HepG2 (cell line): Measurements from ENCODE around the gene STX5. TPM values are rescaled to one million over a fixed set of nuclear protein-coding genes. Genes with fewer than 3 reads are reported as not detected.

ENCODE experiments used
- AGO1 ChIP-seq: fragments of 200-400 bp; formaldehyde crosslinking; IDR thresholded peaks from 2 replicates; pipeline ENCODE4 v1.6.1; 2017; ENCODE audit warnings: mild to moderate bottlenecking, low read depth, low read length, moderate library complexity; ENCODE audit not compliant: poor library complexity, severe bottlenecking
- AGO2 ChIP-seq: fragments of 200-400 bp; formaldehyde crosslinking; optimal IDR thresholded peaks from 2 replicates; pipeline ENCODE3; 2017; ENCODE audit warnings: mild to moderate bottlenecking, low read depth, low read length, moderate library complexity
- FOSL1 ChIP-seq: sonication (generic); formaldehyde crosslinking; IDR thresholded peaks from 2 replicates; pipeline ENCODE4 v1.9.0; 2021; ENCODE audit warnings: missing genetic modification reagents, borderline replicate concordance
- FOXP1 ChIP-seq, 2 experiments: fragments of 450-650 bp in 1 of 2; IDR thresholded peaks; 2 replicates each; pipeline ENCODE4 v1.6.1; 2017 to 2018; ENCODE audit warnings: antibody characterized with exemption in 1 of 2
- JDP2 ChIP-seq: sonication (generic); formaldehyde crosslinking; IDR thresholded peaks from 2 replicates; pipeline ENCODE4 v1.8.1; 2022; ENCODE audit warnings: missing genetic modification reagents, borderline replicate concordance
- KLF9 ChIP-seq: IDR thresholded peaks from 2 replicates; pipeline ENCODE4 v1.6.1; 2016; ENCODE audit warnings: low read depth
- MAFK ChIP-seq, 2 experiments: IDR thresholded peaks in 1 of 2; conservative IDR thresholded peaks in 1 of 2; 2 replicates each; pipeline ENCODE4 v1.6.1; 2011; ENCODE audit warnings: improper control_type of control experiment in 2 of 2, low read length in 2 of 2
- TMF1 ChIP-seq: sonication (generic); formaldehyde crosslinking; IDR thresholded peaks from 2 replicates; pipeline ENCODE4 v1.8.1; 2022; ENCODE audit warnings: low read depth, missing genetic modification reagents
- ZBTB1 ChIP-seq: sonication (generic); formaldehyde crosslinking; IDR thresholded peaks from 2 replicates; pipeline ENCODE4 v1.4.0; 2020; ENCODE audit warnings: missing genetic modification reagents, borderline replicate concordance
- ZNF160 ChIP-seq: sonication (generic); formaldehyde crosslinking; IDR thresholded peaks from 2 replicates; pipeline ENCODE4 v1.8.0; 2022; ENCODE audit warnings: mild to moderate bottlenecking, inconsistent platforms, missing genetic modification reagents
- ZNF207 ChIP-seq: fragments of 450-650 bp; IDR thresholded peaks from 2 replicates; pipeline ENCODE4 v1.6.1; 2016; ENCODE audit warnings: antibody characterized with exemption, borderline replicate concordance
- ZNF775 ChIP-seq: sonication (generic); formaldehyde crosslinking; IDR thresholded peaks from 2 replicates; pipeline ENCODE4 v1.4.0; 2020; ENCODE audit warnings: missing genetic modification reagents, mild to moderate bottlenecking, moderate library complexity, borderline replicate concordance
- polyA plus RNA-seq, 8 experiments: library from polyadenylated mRNA; depleted of rRNA in 3 of 8; stranded (reverse) in 7 of 8; unstranded in 1 of 8; fragments of >200 nt; fragmentation: Illumina TruSeq in 4 of 8; extraction: Trizol in 4 of 8; gene quantifications; 2 replicates each; pipeline versions ENCODE4 v1.2.1 to v1.2.3, GENCODE V29; 2011 to 2016; ENCODE audit warnings: low read depth in 4 of 8, missing spikeins in 1 of 8, mixed read lengths in 1 of 8; ENCODE audit not compliant: insufficient read depth in 1 of 8
- total RNA-seq, 5 experiments: library from RNA; depleted of rRNA; stranded (reverse); fragments of >200 nt; fragmentation: Illumina TruSeq; extraction: Trizol; gene quantifications; 2 replicates each; pipeline ENCODE4 v1.2.3, GENCODE V29; 2016; ENCODE audit warnings: low read depth in 1 of 5
- TF ChIP-seq, protein P1 (sequence below): sonication (generic); formaldehyde crosslinking; IDR thresholded peaks from 2 replicates; pipeline ENCODE4 v1.4.0; 2020; ENCODE audit warnings: mild to moderate bottlenecking, low read depth, missing genetic modification reagents
- TF ChIP-seq, protein P2 (sequence below): sonication (generic); formaldehyde crosslinking; IDR thresholded peaks from 2 replicates; pipeline ENCODE4 v1.4.0; 2020; ENCODE audit warnings: low read depth, missing genetic modification reagents
- TF ChIP-seq, protein P3 (sequence below): sonication (generic); formaldehyde crosslinking; IDR thresholded peaks from 2 replicates; pipeline ENCODE4 v1.5.1; 2020; ENCODE audit warnings: mild to moderate bottlenecking, missing genetic modification reagents
- TF ChIP-seq, protein P4 (sequence below): IDR thresholded peaks from 2 replicates; pipeline ENCODE4 v1.6.1; 2012; ENCODE audit warnings: low read depth, low read length, improper control_type of control experiment
- TF ChIP-seq, protein P5 (sequence below): sonication (generic); formaldehyde crosslinking; IDR thresholded peaks from 2 replicates; pipeline ENCODE4 v1.4.0; 2020; ENCODE audit warnings: missing genetic modification reagents

STX5 gene
- total and polyA plus RNA-seq, 2 of the 13 experiments (the other 11 are each of a cell fraction or from before 2014, with no cell fraction given) = 26.9 to 30.0 TPM

DNA sequence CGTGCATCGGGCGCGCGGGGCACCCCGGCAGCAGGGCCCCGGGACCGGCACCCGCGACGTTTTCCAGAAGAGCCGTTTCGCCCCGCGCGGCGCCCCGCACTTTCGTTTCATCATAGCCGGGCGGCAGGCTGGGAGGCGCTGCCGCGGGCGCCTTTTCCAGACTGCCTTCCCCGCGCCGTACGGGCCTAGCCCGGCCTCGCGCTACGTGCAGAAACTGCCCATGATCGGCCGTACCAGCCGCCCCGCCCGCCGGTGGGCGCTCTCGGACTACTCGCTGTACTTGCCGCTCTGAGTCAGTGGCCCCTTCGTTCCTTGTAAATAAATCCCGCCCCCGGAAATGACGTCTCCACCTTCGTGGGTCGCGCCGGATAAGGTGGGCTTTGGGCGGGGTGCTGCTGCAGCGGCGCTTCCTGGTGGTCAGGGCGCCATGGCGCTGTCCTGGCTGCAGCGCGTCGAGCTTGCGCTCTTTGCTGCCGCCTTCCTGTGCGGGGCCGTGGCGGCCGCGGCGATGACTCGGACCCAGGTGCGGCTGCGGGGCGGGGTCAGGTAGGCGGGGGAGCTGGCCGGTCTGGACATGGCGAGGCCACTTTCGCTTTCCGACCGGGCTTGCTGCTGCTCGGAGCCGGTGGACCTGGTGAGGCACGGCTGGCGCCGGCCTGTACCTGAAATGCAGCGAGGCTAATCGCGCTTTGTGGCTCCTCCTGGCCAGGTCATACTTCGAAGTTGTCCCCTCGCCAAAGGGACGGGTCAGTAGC lies 44.7 kb downstream of the STX5 start, which contains the start of gene TMEM179B (continued):
- TF ChIP-seq FOSL1 (CRISPR knock-in tag) = peak; percentile 29; the same call in 1 of the 2 replicates
- no peak for TF ChIP-seq FOXP1 (IDR thresholded peaks at IDR 0.05)
- TF ChIP-seq FOXP1 (CRISPR knock-in tag; IDR thresholded peaks at IDR 0.05) = no peak
- TF ChIP-seq, protein P1, sequence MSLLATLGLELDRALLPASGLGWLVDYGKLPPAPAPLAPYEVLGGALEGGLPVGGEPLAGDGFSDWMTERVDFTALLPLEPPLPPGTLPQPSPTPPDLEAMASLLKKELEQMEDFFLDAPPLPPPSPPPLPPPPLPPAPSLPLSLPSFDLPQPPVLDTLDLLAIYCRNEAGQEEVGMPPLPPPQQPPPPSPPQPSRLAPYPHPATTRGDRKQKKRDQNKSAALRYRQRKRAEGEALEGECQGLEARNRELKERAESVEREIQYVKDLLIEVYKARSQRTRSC = peak; percentile 36; the same call in 1 of the 2 replicates
- 0 out of 2 replicates have a peak, but pooled peaks have one; percentile 55 for TF ChIP-seq ZNF775
- TF ChIP-seq AGO1 = peak; percentile 96
- TF ChIP-seq AGO2 = peak; percentile 100
- peak; percentile 89 for TF ChIP-seq ZNF160 (CRISPR knock-in tag)
- no peak for TF ChIP-seq MAFK (conservative IDR thresholded peaks at IDR 0.05 in 1 of 2, IDR thresholded peaks at IDR 0.05 in 1 of 2; ENCODE audit: low read length in 2 of 2)
- TF ChIP-seq ZBTB1 (CRISPR knock-in tag) = no peak
- TF ChIP-seq, protein P2, sequence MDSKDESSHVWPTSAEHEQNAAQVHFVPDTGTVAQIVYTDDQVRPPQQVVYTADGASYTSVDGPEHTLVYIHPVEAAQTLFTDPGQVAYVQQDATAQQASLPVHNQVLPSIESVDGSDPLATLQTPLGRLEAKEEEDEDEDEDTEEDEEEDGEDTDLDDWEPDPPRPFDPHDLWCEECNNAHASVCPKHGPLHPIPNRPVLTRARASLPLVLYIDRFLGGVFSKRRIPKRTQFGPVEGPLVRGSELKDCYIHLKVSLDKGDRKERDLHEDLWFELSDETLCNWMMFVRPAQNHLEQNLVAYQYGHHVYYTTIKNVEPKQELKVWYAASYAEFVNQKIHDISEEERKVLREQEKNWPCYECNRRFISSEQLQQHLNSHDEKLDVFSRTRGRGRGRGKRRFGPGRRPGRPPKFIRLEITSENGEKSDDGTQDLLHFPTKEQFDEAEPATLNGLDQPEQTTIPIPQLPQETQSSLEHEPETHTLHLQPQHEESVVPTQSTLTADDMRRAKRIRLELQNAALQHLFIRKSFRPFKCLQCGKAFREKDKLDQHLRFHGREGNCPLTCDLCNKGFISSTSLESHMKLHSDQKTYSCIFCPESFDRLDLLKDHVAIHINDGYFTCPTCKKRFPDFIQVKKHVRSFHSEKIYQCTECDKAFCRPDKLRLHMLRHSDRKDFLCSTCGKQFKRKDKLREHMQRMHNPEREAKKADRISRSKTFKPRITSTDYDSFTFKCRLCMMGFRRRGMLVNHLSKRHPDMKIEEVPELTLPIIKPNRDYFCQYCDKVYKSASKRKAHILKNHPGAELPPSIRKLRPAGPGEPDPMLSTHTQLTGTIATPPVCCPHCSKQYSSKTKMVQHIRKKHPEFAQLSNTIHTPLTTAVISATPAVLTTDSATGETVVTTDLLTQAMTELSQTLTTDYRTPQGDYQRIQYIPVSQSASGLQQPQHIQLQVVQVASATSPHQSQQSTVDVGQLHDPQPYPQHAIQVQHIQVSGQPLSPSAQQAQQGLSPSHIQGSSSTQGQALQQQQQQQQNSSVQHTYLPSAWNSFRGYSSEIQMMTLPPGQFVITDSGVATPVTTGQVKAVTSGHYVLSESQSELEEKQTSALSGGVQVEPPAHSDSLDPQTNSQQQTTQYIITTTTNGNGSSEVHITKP (CRISPR knock-in tag) = no peak
- TF ChIP-seq ZNF207 = no peak
- TF ChIP-seq KLF9 (CRISPR knock-in tag) = no peak
- TF ChIP-seq, protein P3, sequence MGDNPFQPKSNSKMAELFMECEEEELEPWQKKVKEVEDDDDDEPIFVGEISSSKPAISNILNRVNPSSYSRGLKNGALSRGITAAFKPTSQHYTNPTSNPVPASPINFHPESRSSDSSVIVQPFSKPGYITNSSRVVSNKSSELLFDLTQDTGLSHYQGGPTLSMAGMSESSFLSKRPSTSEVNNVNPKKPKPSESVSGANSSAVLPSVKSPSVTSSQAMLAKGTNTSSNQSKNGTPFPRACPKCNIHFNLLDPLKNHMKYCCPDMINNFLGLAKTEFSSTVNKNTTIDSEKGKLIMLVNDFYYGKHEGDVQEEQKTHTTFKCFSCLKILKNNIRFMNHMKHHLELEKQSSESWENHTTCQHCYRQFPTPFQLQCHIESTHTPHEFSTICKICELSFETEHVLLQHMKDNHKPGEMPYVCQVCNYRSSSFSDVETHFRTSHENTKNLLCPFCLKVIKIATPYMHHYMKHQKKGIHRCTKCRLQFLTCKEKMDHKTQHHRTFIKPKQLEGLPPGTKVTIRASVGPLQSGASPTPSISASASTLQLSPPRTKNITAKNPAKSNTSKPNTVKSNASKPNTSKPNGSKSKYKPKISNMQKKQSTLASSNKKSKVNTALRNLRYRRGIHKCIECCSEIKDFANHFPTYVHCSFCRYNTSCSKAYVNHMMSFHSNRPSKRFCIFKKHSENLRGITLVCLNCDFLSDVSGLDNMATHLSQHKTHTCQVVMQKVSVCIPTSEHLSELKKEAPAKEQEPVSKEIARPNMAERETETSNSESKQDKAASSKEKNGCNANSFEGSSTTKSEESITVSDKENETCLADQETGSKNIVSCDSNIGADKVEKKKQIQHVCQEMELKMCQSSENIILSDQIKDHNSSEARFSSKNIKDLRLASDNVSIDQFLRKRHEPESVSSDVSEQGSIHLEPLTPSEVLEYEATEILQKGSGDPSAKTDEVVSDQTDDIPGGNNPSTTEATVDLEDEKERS (CRISPR knock-in tag) = 0 out of 2 replicates have a peak, but pooled peaks have one; percentile 52
- TF ChIP-seq, protein P4, sequence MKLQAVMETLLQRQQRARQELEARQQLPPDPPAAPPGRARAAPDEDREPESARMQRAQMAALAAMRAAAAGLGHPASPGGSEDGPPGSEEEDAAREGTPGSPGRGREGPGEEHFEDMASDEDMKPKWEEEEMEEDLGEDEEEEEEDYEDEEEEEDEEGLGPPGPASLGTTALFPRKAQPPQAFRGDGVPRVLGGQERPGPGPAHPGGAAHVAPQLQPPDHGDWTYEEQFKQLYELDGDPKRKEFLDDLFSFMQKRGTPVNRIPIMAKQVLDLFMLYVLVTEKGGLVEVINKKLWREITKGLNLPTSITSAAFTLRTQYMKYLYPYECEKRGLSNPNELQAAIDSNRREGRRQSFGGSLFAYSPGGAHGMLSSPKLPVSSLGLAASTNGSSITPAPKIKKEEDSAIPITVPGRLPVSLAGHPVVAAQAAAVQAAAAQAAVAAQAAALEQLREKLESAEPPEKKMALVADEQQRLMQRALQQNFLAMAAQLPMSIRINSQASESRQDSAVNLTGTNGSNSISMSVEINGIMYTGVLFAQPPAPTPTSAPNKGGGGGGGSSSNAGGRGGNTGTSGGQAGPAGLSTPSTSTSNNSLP = no peak
- TF ChIP-seq, protein P5, sequence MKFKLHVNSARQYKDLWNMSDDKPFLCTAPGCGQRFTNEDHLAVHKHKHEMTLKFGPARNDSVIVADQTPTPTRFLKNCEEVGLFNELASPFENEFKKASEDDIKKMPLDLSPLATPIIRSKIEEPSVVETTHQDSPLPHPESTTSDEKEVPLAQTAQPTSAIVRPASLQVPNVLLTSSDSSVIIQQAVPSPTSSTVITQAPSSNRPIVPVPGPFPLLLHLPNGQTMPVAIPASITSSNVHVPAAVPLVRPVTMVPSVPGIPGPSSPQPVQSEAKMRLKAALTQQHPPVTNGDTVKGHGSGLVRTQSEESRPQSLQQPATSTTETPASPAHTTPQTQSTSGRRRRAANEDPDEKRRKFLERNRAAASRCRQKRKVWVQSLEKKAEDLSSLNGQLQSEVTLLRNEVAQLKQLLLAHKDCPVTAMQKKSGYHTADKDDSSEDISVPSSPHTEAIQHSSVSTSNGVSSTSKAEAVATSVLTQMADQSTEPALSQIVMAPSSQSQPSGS (CRISPR knock-in tag) = peak; percentile 90
- TF ChIP-seq JDP2 (CRISPR knock-in tag) = no peak
- TF ChIP-seq TMF1 (CRISPR knock-in tag) = peak; percentile 95; the same call in 1 of the 2 replicates
